Measurements from ENCODE around the gene DYSF.

The DYSF gene

GRCh38 chr2:71462056-71462605, 8.8 kb downstream of the DYSF start:
- no peak overlapping the region for H3K4me3 Mint-ChIP-seq
- no peaks in the 10 kb centered on the region for H3K9me3 Mint-ChIP-seq
- H3K36me3 Mint-ChIP-seq (ENCODE audit: low read depth) = no peaks in the 10 kb centered on the region
- H3K27me3 Mint-ChIP-seq = peaks cover 11% of the 10 kb centered on the region
- no peak overlapping the region for H3K27ac Mint-ChIP-seq
- peaks cover 4% of the 10 kb centered on the region for H3K4me1 Mint-ChIP-seq (ENCODE audit: low read depth)

GRCh38 chr2:71462641-71463341, 9.4 kb downstream of the DYSF start:
- peaks cover 5% of the 10 kb centered on the region for H3K4me1 Mint-ChIP-seq (ENCODE audit: low read depth)
- H3K36me3 Mint-ChIP-seq (ENCODE audit: low read depth) = no peaks in the 10 kb centered on the region
- H3K27me3 Mint-ChIP-seq = peaks cover 12% of the 10 kb centered on the region
- H3K4me3 Mint-ChIP-seq = no peak overlapping the region
- no peak overlapping the region for H3K27ac Mint-ChIP-seq
- no peaks in the 10 kb centered on the region for H3K9me3 Mint-ChIP-seq

- Mint-ChIP-seq H3K36me3 (ENCODE audit: low read depth) (no peaks in the 10 kb centered on the region), H3K27ac (no peak overlapping the region), H3K4me1 (ENCODE audit: low read depth) (peaks cover 5% of the 10 kb centered on the region), H3K4me3 (no peak overlapping the region), H3K27me3 (peaks cover 16% of the 10 kb centered on the region), H3K9me3 (no peaks in the 10 kb centered on the region)
Measured at GRCh38 chr2:71463342-71463654, 9.9 kb downstream of the DYSF start.

- H3K36me3 Mint-ChIP-seq (ENCODE audit: low read depth) = no peaks in the 10 kb centered on the region
- peaks cover 5% of the 10 kb centered on the region for H3K4me1 Mint-ChIP-seq (ENCODE audit: low read depth)
- H3K9me3 Mint-ChIP-seq = no peaks in the 10 kb centered on the region
- no peak overlapping the region for H3K27ac Mint-ChIP-seq
- peaks cover 27% of the 10 kb centered on the region for H3K27me3 Mint-ChIP-seq
- H3K4me3 Mint-ChIP-seq = no peak overlapping the region
Measured at GRCh38 chr2:71464389-71464788, 11.0 kb downstream of the DYSF start.

- peaks cover 5% of the 10 kb centered on the region for H3K4me1 Mint-ChIP-seq (ENCODE audit: low read depth)
- no peaks in the 10 kb centered on the region for H3K9me3 Mint-ChIP-seq
- H3K27ac Mint-ChIP-seq = no peak overlapping the region
- H3K36me3 Mint-ChIP-seq (ENCODE audit: low read depth) = no peaks in the 10 kb centered on the region
- no peak overlapping the region for H3K4me3 Mint-ChIP-seq
- peaks cover 33% of the 10 kb centered on the region for H3K27me3 Mint-ChIP-seq
Measured at GRCh38 chr2:71465356-71465755, 12.0 kb downstream of the DYSF start.

GRCh38 chr2:71465961-71466300, 12.6 kb downstream of the DYSF start:
- no peaks in the 10 kb centered on the region for H3K36me3 Mint-ChIP-seq (ENCODE audit: low read depth)
- peaks cover 5% of the 10 kb centered on the region for H3K4me1 Mint-ChIP-seq (ENCODE audit: low read depth)
- H3K27ac Mint-ChIP-seq = no peak overlapping the region
- H3K4me3 Mint-ChIP-seq = no peak overlapping the region
- no peaks in the 10 kb centered on the region for H3K9me3 Mint-ChIP-seq
- H3K27me3 Mint-ChIP-seq = peaks cover 36% of the 10 kb centered on the region

- peaks cover 5% of the 10 kb centered on the region for H3K4me1 Mint-ChIP-seq (ENCODE audit: low read depth)
- no peak overlapping the region for H3K27ac Mint-ChIP-seq
- H3K4me3 Mint-ChIP-seq = peak overlapping the region; percentile 78
- peaks cover 36% of the 10 kb centered on the region for H3K27me3 Mint-ChIP-seq
- H3K36me3 Mint-ChIP-seq (ENCODE audit: low read depth) = no peaks in the 10 kb centered on the region
- no peaks in the 10 kb centered on the region for H3K9me3 Mint-ChIP-seq
Measured at GRCh38 chr2:71466301-71467179, 13.2 kb downstream of the DYSF start.

GRCh38 chr2:71467180-71467815, 13.9 kb downstream of the DYSF start:
- H3K27ac Mint-ChIP-seq = no peak overlapping the region
- H3K36me3 Mint-ChIP-seq (ENCODE audit: low read depth) = no peaks in the 10 kb centered on the region
- H3K27me3 Mint-ChIP-seq = peaks cover 36% of the 10 kb centered on the region
- peaks cover 5% of the 10 kb centered on the region for H3K4me1 Mint-ChIP-seq (ENCODE audit: low read depth)
- peak overlapping the region; percentile 78 for H3K4me3 Mint-ChIP-seq
- no peaks in the 10 kb centered on the region for H3K9me3 Mint-ChIP-seq

- Mint-ChIP-seq H3K9me3 (no peaks in the 10 kb centered on the region), H3K27ac (no peak overlapping the region), H3K4me1 (ENCODE audit: low read depth) (peaks cover 5% of the 10 kb centered on the region), H3K27me3 (peaks cover 36% of the 10 kb centered on the region), H3K4me3 (no peak overlapping the region), H3K36me3 (ENCODE audit: low read depth) (no peaks in the 10 kb centered on the region)
Measured at GRCh38 chr2:71468279-71469015, 15.1 kb downstream of the DYSF start.

- H3K27me3 Mint-ChIP-seq = peaks cover 38% of the 10 kb centered on the region
- peaks cover 5% of the 10 kb centered on the region for H3K4me1 Mint-ChIP-seq (ENCODE audit: low read depth)
- no peaks in the 10 kb centered on the region for H3K36me3 Mint-ChIP-seq (ENCODE audit: low read depth)
- no peaks in the 10 kb centered on the region for H3K9me3 Mint-ChIP-seq
- no peak overlapping the region for H3K27ac Mint-ChIP-seq
- H3K4me3 Mint-ChIP-seq = no peak overlapping the region
Measured at GRCh38 chr2:71469403-71470398, 16.3 kb downstream of the DYSF start.

GRCh38 chr2:71471276-71471675, 17.9 kb downstream of the DYSF start:
- Mint-ChIP-seq H3K36me3 (ENCODE audit: low read depth) (no peaks in the 10 kb centered on the region), H3K4me3 (no peak overlapping the region), H3K9me3 (no peaks in the 10 kb centered on the region), H3K27me3 (peaks cover 42% of the 10 kb centered on the region), H3K27ac (no peak overlapping the region), H3K4me1 (ENCODE audit: low read depth) (peaks cover 5% of the 10 kb centered on the region)

GRCh38 chr2:71472019-71472418, 18.7 kb downstream of the DYSF start:
- Mint-ChIP-seq H3K4me3 (no peak overlapping the region), H3K36me3 (ENCODE audit: low read depth) (no peaks in the 10 kb centered on the region), H3K9me3 (no peaks in the 10 kb centered on the region), H3K27me3 (peaks cover 39% of the 10 kb centered on the region), H3K4me1 (ENCODE audit: low read depth) (peaks cover 2% of the 10 kb centered on the region), H3K27ac (no peak overlapping the region)

- Mint-ChIP-seq H3K4me3 (no peak overlapping the region), H3K9me3 (no peaks in the 10 kb centered on the region), H3K36me3 (ENCODE audit: low read depth) (no peaks in the 10 kb centered on the region), H3K4me1 (ENCODE audit: low read depth) (no peaks in the 10 kb centered on the region), H3K27me3 (peaks cover 24% of the 10 kb centered on the region), H3K27ac (no peak overlapping the region)
Measured at GRCh38 chr2:71473346-71474031, 20.1 kb downstream of the DYSF start.
